DLD1 (cell line): ENCODE data around the gene RPAIN.
"Not testable (repeated sequence)": the region's sequence is repeated elsewhere in the genome, so short reads cannot be mapped to it uniquely, and the experiment has no call there.

Experiments
- in situ Hi-C: cut with HindIII; loops from 2 replicates; pipeline ENCODE4 v1.10.0; 2017; ENCODE audit warnings: low sequenced_read_pairs

RPAIN gene

GRCh38 chr17:5429191-5429887 is 9.4 kb downstream of the RPAIN start:
- in situ Hi-C loops, result no loop called here

GRCh38 chr17:5430413-5430999 is 10.5 kb downstream of the RPAIN start:
- in situ Hi-C loops, result no loop called here

- in situ Hi-C loops, result not testable (repeated sequence)
Observed at GRCh38 chr17:5431234-5431633, 11.3 kb downstream of the RPAIN start.

- in situ Hi-C loops, result no loop called here
Observed at GRCh38 chr17:5431949-5432556, 12.1 kb downstream of the RPAIN start.

GRCh38 chr17:5434984-5435383 is 15.0 kb downstream of the RPAIN start:
- in situ Hi-C loops, result no loop called here

GRCh38 chr17:5435781-5436315 is 15.9 kb downstream of the RPAIN start:
- in situ Hi-C loops, result not testable (repeated sequence)

- in situ Hi-C loops, result no loop called here
Observed at GRCh38 chr17:5437721-5438317, 17.8 kb downstream of the RPAIN start.

GRCh38 chr17:5438716-5439445 is 18.9 kb downstream of the RPAIN start, which contains the start of gene C1QBP:
C1QBP (minus strand) TSS chr17:5439155; CDS start chr17:5439073, 82 bp downstream.
- in situ Hi-C loops, result no loop called here

- in situ Hi-C loops, result no loop called here
Observed at GRCh38 chr17:5439446-5439764, 19.4 kb downstream of the RPAIN start.

GRCh38 chr17:5443728-5444127 is 23.7 kb downstream of the RPAIN start:
- in situ Hi-C loops, result no loop called here

GRCh38 chr17:5444209-5444608 is 24.2 kb downstream of the RPAIN start:
- in situ Hi-C loops, result no loop called here

GRCh38 chr17:5446786-5447185 is 26.8 kb downstream of the RPAIN start:
- in situ Hi-C loops, result no loop called here

GRCh38 chr17:5464717-5465507 is 44.9 kb downstream of the RPAIN start:
- in situ Hi-C loops, result no loop called here

- in situ Hi-C loops, result no loop called here
Observed at GRCh38 chr17:5466295-5466694, 46.3 kb downstream of the RPAIN start.

GRCh38 chr17:5467416-5467815 is 47.4 kb downstream of the RPAIN start:
- in situ Hi-C loops, result no loop called here

GRCh38 chr17:5468075-5468473 is 48.1 kb downstream of the RPAIN start:
- in situ Hi-C loops, result no loop called here

- in situ Hi-C loops, result no loop called here
Observed at GRCh38 chr17:5472511-5472910, 52.5 kb downstream of the RPAIN start.

- in situ Hi-C loops, result no loop called here
Observed at GRCh38 chr17:5473906-5474305, 53.9 kb downstream of the RPAIN start.

- in situ Hi-C loops, result no loop called here
Observed at GRCh38 chr17:5478992-5479391, 59.0 kb downstream of the RPAIN start.

- in situ Hi-C loops, result no loop called here
Observed at GRCh38 chr17:5480962-5481361, 61.0 kb downstream of the RPAIN start.
